Measurements from ENCODE around the gene SIL1. TPM values are rescaled to one million over a fixed set of nuclear protein-coding genes. Genes with fewer than 3 reads are reported as not detected.
A peak's percentile ranks its signal among the peaks of the same experiment; 100 is the strongest.

The SIL1 gene
- polyA plus RNA-seq, 4 donors = 47.9 to 58.9 (median 52.1) TPM

GRCh38 chr5:138989720-138990119 lies 208.4 kb downstream of the SIL1 start:
- no peak for DNase-seq (ENCODE audit: low read depth in 4 of 4, low spot score in 3 of 4)

- DNase-seq (ENCODE audit: low read depth in 4 of 4, low spot score in 3 of 4) = no peak
Measured at GRCh38 chr5:138986186-138986800, 211.9 kb downstream of the SIL1 start.

DNA sequence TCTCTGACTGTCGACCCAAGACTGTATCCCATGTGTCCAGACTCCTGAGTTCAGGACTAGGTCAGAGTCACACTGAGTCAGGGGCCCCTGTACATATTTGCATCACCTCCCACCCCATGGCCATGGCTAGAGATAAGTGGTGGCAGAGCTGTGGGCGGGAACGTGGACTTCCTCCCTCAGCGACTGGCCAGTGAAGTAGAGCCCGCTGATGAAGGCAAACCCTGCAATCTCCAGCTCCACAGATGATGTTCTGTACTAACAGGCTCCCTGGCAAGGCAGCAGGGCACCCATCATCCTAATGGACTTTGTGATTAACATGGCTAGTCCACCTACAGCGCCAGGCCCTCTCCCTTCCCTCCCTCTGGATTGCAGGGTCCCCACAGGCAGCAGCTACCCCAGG lies 212.5 kb downstream of the SIL1 start:
- no peak for DNase-seq (ENCODE audit: low read depth in 4 of 4, low spot score in 3 of 4)

GRCh38 chr5:138985256-138985655 lies 212.9 kb downstream of the SIL1 start:
- no peak for DNase-seq (ENCODE audit: low read depth in 4 of 4, low spot score in 3 of 4)

GRCh38 chr5:138983984-138984383 lies 214.2 kb downstream of the SIL1 start:
- no peak for DNase-seq (ENCODE audit: low read depth in 4 of 4, low spot score in 3 of 4)

GRCh38 chr5:138981586-138981985 lies 216.6 kb downstream of the SIL1 start:
- DNase-seq (ENCODE audit: low read depth in 4 of 4, low spot score in 3 of 4) = no peak

- DNase-seq (ENCODE audit: low read depth in 4 of 4, low spot score in 3 of 4) = no peak
Measured at GRCh38 chr5:138981131-138981530, 217.0 kb downstream of the SIL1 start.

GRCh38 chr5:138980441-138980840 lies 217.7 kb downstream of the SIL1 start:
- no peak for DNase-seq (ENCODE audit: low read depth in 4 of 4, low spot score in 3 of 4)

DNA sequence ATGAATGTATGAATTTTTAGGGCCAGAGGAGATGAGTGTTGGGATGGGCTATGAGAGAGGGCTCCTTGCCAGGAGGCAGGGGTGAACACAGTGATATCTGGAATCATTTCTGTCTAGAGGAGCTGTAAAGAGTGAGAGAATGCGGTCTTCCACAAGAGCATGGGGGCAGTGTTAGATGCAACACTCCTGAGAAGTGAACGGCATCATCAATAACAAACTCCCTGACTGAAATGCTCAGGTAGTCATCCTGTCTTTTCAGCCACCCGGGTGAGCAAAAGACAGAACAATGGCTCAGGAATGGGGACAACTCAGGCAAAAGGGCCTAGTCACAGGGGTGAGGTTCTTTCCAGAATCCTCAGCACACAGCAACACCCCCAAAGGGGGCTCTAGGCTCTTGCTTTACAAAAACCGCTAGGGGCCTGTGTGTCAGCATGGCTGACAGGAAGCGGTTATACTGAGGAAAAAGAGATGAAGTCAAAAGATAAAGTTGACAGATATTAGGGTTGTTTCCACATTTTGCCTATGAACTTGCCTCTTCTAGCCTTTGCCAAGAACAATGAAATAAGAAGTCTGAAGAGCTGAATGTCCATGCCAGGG lies 218.4 kb downstream of the SIL1 start:
- DNase-seq (ENCODE audit: low read depth in 4 of 4, low spot score in 3 of 4) = no peak

- no peak for DNase-seq (ENCODE audit: low read depth in 4 of 4, low spot score in 3 of 4)
Measured at GRCh38 chr5:138978581-138978980, 219.6 kb downstream of the SIL1 start.

GRCh38 chr5:138978080-138978479 lies 220.1 kb downstream of the SIL1 start:
- no peak for DNase-seq (ENCODE audit: low read depth in 4 of 4, low spot score in 3 of 4)

DNA sequence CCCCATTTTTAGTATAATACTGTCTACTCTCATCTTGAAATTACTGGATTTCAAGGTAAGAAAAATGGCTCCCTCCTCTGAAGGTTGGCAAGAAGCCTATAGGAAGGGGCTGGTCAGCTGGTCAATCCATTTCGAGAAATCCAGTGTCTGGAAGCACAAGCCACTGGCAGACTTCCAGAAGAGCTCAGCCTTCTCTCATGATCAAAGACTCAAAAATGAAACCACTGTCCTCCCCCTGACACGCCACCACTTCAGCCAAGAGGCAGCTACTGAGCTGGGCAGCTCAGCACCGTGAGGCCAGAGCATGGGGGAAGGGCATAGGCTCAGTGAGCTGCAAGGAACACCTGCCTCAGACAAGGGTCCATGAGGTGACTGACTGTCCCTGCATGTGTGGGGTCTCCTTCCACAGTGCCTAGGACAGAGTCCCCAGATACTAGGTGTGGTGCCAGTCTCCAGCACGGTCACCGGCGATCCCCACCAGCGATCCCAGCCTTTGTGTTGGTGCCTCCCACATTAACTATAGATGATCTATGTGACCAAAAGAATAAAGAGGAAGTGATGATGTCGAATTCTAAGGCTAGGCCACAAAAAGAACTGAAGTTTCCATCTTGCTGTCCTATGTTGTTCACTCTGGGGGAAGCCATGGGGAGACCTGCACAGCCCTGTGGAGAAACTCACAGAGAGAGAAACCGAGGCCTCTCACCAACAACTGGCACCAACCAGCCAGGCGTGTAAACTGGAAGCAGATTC lies 222.9 kb downstream of the SIL1 start:
- no peak for DNase-seq (ENCODE audit: low read depth in 4 of 4, low spot score in 3 of 4)

DNA sequence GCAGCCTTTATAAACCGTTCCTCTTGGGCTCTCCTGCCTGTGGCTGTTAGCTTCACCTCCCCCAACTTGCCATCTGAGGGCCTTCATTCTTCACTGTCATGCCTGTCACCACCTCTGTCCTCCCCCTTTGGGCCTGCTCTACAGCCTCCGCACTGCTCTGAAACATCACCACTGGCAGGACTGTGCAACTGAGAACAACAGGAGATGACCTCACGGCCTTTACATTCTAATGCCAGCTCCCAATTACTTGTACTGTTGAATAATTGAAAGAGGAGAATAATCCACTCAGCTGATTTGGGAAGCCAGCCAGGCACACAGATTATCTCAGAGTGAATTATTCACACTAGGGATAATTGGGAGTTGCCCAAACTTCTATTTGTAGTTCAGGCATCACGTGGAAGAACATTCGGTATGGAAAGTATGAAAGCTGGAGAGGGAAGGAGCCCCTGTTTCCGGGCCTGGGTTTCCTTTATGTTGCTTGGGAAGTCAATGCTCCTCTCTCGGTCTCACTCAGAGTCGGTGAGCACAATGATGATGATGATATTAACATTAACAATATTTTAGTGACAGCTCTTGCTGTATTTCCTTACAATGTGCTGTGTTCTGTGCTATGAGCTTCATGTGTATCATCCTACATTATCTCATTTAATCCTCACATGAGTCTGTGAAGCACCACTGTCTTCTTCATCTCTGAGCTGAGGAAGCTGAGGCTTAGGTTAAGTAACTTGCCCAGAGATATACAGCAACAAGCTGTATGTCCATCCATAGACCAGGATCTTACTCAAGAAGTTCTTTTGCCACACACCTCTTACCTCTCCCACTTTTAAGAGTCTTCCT lies 223.7 kb downstream of the SIL1 start:
- DNase-seq (ENCODE audit: low read depth in 4 of 4, low spot score in 3 of 4) = peak in 2 of 4 donors; percentile 64 to 70

- DNase-seq (ENCODE audit: low read depth in 4 of 4, low spot score in 3 of 4) = no peak
Measured at GRCh38 chr5:138972836-138973235, 225.3 kb downstream of the SIL1 start.

DNA sequence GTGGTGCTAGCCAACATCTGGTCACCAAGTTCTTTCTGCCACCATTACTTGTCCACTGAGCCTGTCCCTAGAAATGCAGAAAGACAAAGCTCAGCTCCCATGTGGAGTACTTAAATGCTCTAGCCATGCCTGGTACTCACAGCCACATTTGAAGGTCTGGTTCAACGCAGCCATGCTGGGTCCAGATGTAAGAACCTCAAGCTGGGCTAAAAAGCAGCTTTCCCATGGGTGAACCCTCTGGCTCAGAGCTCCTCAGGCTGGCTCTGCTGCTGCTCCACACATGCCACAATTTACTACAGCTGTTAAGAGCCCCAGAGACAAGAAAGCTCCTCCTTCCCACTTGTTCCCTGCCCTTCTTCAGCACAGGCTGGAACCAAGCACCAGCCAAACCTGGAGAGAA lies 225.9 kb downstream of the SIL1 start:
- DNase-seq (ENCODE audit: low read depth in 4 of 4, low spot score in 3 of 4) = no peak

DNA sequence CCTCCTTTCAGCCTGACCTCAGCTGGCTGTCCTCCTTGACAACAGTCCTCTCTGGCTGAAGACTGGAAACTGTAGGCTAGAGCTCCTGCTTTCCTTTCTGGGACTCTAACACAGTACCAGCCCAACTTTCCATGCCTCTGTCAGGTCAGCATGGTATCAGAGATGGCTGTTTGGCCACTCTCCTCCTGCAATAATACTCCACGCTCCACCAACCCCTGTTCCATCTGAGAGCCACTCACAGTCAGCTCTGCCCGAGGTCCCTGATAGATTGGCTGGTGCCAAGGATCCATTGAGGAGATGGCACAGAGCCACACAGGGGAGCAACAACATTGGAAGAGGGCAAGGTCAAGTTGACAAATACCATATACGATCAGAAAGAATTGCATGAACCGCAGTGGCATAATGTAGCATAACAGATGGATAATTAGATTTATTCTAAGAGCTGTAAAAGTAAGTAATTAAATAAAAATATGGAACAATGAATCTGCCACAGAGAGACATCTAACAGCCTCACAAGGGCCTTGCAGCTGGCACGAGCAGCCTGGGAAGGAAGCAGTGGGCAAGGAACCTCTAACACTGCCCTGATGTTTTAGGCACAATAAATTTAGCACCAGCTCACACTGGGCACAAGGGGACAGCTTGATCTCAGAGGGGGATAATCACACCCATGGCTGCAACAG lies 228.7 kb downstream of the SIL1 start:
- no peak for DNase-seq (ENCODE audit: low read depth in 4 of 4, low spot score in 3 of 4)

GRCh38 chr5:138968601-138969000 lies 229.6 kb downstream of the SIL1 start:
- no peak for DNase-seq (ENCODE audit: low read depth in 4 of 4, low spot score in 3 of 4)

DNA sequence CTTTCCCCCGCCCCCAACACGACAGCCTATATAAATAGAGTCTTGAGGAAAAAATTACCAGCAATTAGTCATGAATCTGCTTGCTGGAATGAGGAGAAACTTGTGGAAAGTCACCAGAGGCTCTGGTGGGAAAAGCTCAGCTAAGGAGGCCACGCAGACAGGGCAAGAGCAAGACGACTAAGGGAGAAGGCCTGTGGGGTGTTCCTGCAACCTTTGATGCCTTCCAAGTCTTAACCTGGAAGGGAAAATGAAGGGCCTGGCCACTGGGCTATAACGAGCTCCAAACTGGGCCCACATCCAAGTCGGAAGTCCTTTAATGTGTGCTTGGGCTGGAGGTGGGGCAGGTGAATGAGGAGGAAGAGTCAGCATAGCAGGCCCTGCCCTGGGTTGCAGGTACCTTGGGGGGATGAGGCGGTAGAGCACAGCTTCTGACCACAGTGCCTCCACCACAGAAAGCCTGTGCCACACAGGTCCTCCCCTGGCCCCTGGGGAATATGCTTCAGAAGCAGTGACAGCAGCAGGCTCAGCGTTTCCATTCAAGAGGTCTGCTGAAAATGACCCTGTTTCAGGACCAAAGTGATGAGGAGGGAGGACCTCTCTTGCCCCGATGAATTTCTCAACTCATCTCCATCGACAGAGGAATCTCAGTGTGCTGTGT lies 230.2 kb downstream of the SIL1 start:
- DNase-seq (ENCODE audit: low read depth in 4 of 4, low spot score in 3 of 4) = no peak

DNA sequence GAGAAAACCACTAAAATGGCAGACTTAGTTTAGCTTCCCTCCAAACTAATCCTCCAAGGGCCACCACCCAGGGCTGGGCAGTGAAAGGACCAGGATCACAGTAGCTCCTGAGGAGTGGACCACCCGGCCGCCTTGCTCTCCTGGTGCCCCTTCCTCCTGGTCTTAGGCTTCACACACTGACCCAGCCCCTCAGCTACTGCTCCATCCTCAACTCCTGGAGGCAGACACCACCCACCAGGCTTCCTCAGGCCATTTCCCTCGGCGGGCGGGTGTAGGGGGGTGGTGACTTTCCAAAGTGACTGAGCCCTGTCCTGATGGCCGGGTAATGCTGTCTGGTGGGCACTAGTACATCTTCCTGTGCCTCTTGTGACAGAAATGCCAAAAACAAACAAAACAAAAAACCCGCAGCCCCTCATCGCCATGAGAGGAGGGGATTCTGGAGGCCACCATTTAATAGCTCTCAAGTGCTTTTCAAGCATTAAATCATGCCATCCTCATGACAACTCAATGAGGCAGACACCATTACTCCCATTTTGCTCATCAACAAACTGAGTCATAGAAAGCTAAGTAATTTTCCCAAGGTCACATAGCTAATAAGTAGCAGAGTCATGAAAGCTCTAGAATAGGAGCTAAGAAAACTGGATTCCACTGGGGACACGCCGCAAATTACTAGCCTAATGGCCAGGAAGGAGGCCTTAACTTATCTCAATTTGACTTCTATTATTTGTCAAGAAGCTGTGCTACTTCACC lies 231.8 kb downstream of the SIL1 start:
- DNase-seq (ENCODE audit: low read depth in 4 of 4, low spot score in 3 of 4) = no peak
